Thyroid gland (tissue), 4 donors: Measurements from ENCODE around the gene UST. TPM values are rescaled to one million over a fixed set of nuclear protein-coding genes. Genes with fewer than 3 reads are reported as not detected.

Experiments used
- DNase-seq, 2 donors: peaks; one replicate each; pipeline ENCODE4 v3.0.0-alpha.2; 2019
- H3K27ac ChIP-seq, 3 donors: fragments of 200-600 bp; sonication (generic); 1 replicate in 2 of 3; 2 replicates in 1 of 3; pipeline ENCODE4 v1.5.1; 2016 to 2019; ENCODE audit warnings: mild to moderate bottlenecking in 1 of 3, moderate library complexity in 1 of 3
- H3K27me3 ChIP-seq: fragments of 200-600 bp; sonication (generic); one replicate; pipeline ENCODE4 v1.5.1; 2019
- H3K36me3 ChIP-seq, 2 donors: fragments of 200-600 bp; sonication (generic); one replicate each; pipeline ENCODE4 v1.5.1; 2016 to 2019
- H3K4me1 ChIP-seq, 2 donors: fragments of 200-600 bp; sonication (generic); one replicate each; pipeline ENCODE4 v1.5.1; 2017 to 2019
- H3K4me3 ChIP-seq, 3 donors: fragments of 200-600 bp; sonication (generic); replicated peaks in 1 of 3; 1 replicate in 2 of 3; 2 replicates in 1 of 3; pipeline ENCODE4 v1.5.1; 2016; ENCODE audit warnings: mild to moderate bottlenecking in 1 of 3
- H3K9me3 ChIP-seq: fragments of 200-600 bp; sonication (generic); one replicate; pipeline ENCODE4 v1.5.1; 2017
- POLR2A ChIP-seq, 2 donors: fragments of 450-650 bp; IDR thresholded peaks; one replicate each; pipeline ENCODE4 v1.6.1; 2017; ENCODE audit warnings: antibody characterized with exemption in 2 of 2, mild to moderate bottlenecking in 2 of 2, moderate library complexity in 1 of 2
- WGBS, 2 donors: methylation state at CpG; one replicate each; pipeline ENCODE4 v1.1.5; 2017; 5-methylcytosine and 5-hydroxymethylcytosine counted together
- intact Hi-C: fragments of 100-400 bp; cut with DNase I; formaldehyde crosslinking; loops from one replicate; pipeline ENCODE4 v1.15.1; 2023
- total RNA-seq, 4 donors: library from RNA; depleted of rRNA; stranded (reverse); fragments of >200 nt; gene quantifications; one replicate each; pipeline ENCODE4 v1.2.3, GENCODE V29; 2016
- TF ChIP-seq, protein P1 (sequence below), 6 experiments: fragments of 200-600 bp in 3 of 6; fragments of 450-650 bp in 3 of 6; sonication (generic) in 3 of 6; IDR thresholded peaks; one replicate each; pipeline ENCODE4 v1.5.1; 2016 to 2019; ENCODE audit warnings: antibody characterized with exemption in 6 of 6, mild to moderate bottlenecking in 2 of 6, inconsistent platforms in 1 of 6, moderate library complexity in 1 of 6

The UST gene
- total RNA-seq, 4 donors from 2014 or later = 73.4 to 91.2 (median 81.4) TPM

- DNase-seq = no peak
- intact Hi-C loops = no loop called here
- no peaks in the 10 kb centered on the region for H3K9me3 ChIP-seq
- H3K36me3 ChIP-seq = peaks cover 0 to 7% of the 10 kb centered on the region in 2 donors
- H3K4me3 ChIP-seq = no peak overlapping the region
- no peaks in the 10 kb centered on the region for H3K27me3 ChIP-seq
- H3K27ac ChIP-seq = no peak overlapping the region
- no peak for TF ChIP-seq POLR2A (IDR thresholded peaks at IDR 0.05)
- TF ChIP-seq, protein P1, sequence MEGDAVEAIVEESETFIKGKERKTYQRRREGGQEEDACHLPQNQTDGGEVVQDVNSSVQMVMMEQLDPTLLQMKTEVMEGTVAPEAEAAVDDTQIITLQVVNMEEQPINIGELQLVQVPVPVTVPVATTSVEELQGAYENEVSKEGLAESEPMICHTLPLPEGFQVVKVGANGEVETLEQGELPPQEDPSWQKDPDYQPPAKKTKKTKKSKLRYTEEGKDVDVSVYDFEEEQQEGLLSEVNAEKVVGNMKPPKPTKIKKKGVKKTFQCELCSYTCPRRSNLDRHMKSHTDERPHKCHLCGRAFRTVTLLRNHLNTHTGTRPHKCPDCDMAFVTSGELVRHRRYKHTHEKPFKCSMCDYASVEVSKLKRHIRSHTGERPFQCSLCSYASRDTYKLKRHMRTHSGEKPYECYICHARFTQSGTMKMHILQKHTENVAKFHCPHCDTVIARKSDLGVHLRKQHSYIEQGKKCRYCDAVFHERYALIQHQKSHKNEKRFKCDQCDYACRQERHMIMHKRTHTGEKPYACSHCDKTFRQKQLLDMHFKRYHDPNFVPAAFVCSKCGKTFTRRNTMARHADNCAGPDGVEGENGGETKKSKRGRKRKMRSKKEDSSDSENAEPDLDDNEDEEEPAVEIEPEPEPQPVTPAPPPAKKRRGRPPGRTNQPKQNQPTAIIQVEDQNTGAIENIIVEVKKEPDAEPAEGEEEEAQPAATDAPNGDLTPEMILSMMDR (IDR thresholded peaks at IDR 0.05) = no peak
- WGBS, 2 donors = 81 to 85% methylated on average over 7 of the region's 7 CpGs
- peaks cover 0 to 4% of the 10 kb centered on the region in 2 donors for H3K4me1 ChIP-seq
These were observed 216.2 kb downstream of the UST start for GRCh38 chr6:148962854-148963515.

GRCh38 chr6:148963738-148964137 is 216.9 kb downstream of the UST start:
- H3K9me3 ChIP-seq = no peaks in the 10 kb centered on the region
- H3K4me3 ChIP-seq = no peak overlapping the region
- no peak for DNase-seq
- H3K36me3 ChIP-seq = peaks cover 0 to 7% of the 10 kb centered on the region in 2 donors
- no peak overlapping the region for H3K27ac ChIP-seq
- intact Hi-C loops = no loop called here
- no peak for TF ChIP-seq POLR2A (IDR thresholded peaks at IDR 0.05)
- TF ChIP-seq, protein P1 (IDR thresholded peaks at IDR 0.05) = no peak
- WGBS, 2 donors = 89 to 96% methylated on average over 5 of the region's 5 CpGs
- peaks cover 0 to 4% of the 10 kb centered on the region in 2 donors for H3K4me1 ChIP-seq
- H3K27me3 ChIP-seq = no peaks in the 10 kb centered on the region

GRCh38 chr6:148964467-148964866 is 217.6 kb downstream of the UST start:
- Histone ChIP-seq H3K4me1 (peaks cover 0 to 4% of the 10 kb centered on the region in 2 donors), H3K4me3 (no peak overlapping the region), H3K27ac (no peak overlapping the region), H3K9me3 (no peaks in the 10 kb centered on the region), H3K36me3 (peaks cover 0 to 7% of the 10 kb centered on the region in 2 donors), H3K27me3 (no peaks in the 10 kb centered on the region)
- WGBS, 2 donors = 96 to 97% methylated on average over 13 of the region's 13 CpGs
- TF ChIP-seq, protein P1 (IDR thresholded peaks at IDR 0.05) = no peak
- no peak for TF ChIP-seq POLR2A (IDR thresholded peaks at IDR 0.05)
- no peak for DNase-seq
- intact Hi-C loops = no loop called here

DNA sequence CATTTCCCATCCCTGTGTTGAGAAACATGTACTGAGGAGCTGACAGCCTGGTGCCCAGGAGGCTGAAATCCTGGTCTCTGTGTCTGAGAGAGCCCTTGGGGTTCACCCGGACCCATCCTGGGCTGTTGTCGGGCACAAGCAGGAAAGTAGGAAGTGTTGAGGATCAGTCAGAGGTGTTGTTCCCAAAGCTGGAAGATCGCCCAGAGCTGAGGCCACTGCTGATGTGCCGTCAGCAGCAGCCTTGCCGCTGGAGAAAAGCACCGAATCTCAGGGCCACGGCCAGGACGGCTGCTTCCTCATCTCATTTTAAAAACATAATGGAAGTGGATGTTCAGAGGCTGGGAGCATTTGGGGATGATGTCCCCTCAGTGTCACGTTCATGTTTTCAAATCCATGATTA is 218.5 kb downstream of the UST start:
- peaks cover 0 to 7% of the 10 kb centered on the region in 2 donors for H3K36me3 ChIP-seq
- H3K27me3 ChIP-seq = no peaks in the 10 kb centered on the region
- H3K9me3 ChIP-seq = no peaks in the 10 kb centered on the region
- H3K27ac ChIP-seq = no peak overlapping the region
- H3K4me3 ChIP-seq = no peak overlapping the region
- no peak for DNase-seq
- TF ChIP-seq, protein P1 (IDR thresholded peaks at IDR 0.05) = no peak
- TF ChIP-seq POLR2A (IDR thresholded peaks at IDR 0.05) = no peak
- intact Hi-C loops = no loop called here
- peaks cover 0 to 4% of the 10 kb centered on the region in 2 donors for H3K4me1 ChIP-seq
- WGBS, 2 donors = 89 to 91% methylated on average over 8 to 9 of the region's 9 CpGs

GRCh38 chr6:148967011-148967520 is 220.2 kb downstream of the UST start:
- H3K4me1 ChIP-seq = peaks cover 0 to 7% of the 10 kb centered on the region in 2 donors
- no peak for DNase-seq
- intact Hi-C loops = no loop called here
- TF ChIP-seq POLR2A (IDR thresholded peaks at IDR 0.05) = no peak
- TF ChIP-seq, protein P1 (IDR thresholded peaks at IDR 0.05) = no peak
- no peak overlapping the region for H3K27ac ChIP-seq
- H3K4me3 ChIP-seq = no peak overlapping the region
- H3K36me3 ChIP-seq = peaks cover 0 to 7% of the 10 kb centered on the region in 2 donors
- H3K27me3 ChIP-seq = no peaks in the 10 kb centered on the region
- no peaks in the 10 kb centered on the region for H3K9me3 ChIP-seq
- 53 to 63% methylated on average over 4 of the region's 4 CpGs for WGBS, 2 donors
